ENCODE measurements around the gene LRCH3.
"Not testable (repeated sequence)": the region's sequence is repeated elsewhere in the genome, so short reads cannot be mapped to it uniquely, and the experiment has no call there.

Gene LRCH3

GRCh38 chr3:197906023-197906849, 115.2 kb downstream of the LRCH3 start:
- peak; percentile 91 to 96 for DNase-seq
- H4K8ac ChIP-seq (ENCODE audit: low read depth, low read length): no peak overlapping the region
- no CpG with 5 or more reads among the region's 17 CpGs for WGBS (ENCODE audit: extremely low coverage, insufficient coverage, insufficient read length)

DNA sequence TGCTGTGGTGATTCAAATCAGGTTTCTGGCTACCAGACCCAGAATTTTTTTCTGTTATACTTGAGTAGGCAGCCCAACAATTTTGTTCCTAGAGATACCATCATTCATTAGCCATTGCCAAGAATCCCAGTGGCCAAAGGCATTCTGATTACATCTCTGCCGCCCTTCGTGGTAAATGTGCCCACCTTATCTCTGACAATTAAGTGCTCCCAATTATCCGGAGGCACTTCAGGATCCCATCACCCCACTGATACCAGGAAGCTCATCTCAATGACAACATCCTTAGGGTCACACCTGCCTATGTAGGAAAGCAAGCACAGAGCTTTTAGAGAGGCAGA, 115.8 kb downstream of the LRCH3 start:
- no CpG with 5 or more reads among the region's 3 CpGs for WGBS (ENCODE audit: extremely low coverage, insufficient coverage, insufficient read length)

More at GRCh38 chr3:197906023-197906849, 115.2 kb downstream of the LRCH3 start:
- H3K27me3 ChIP-seq (ENCODE audit: insufficient read depth, low read length): no peaks in the 10 kb centered on the region
- no peak overlapping the region for H3K18ac ChIP-seq (ENCODE audit: low read length)
- no peak overlapping the region for H3K4me3 ChIP-seq (ENCODE audit: low read depth, low read length)
- H3K36me3 ChIP-seq (ENCODE audit: control insufficient read depth in 1 of 2, insufficient read depth in 2 of 2, low read length in 2 of 2): no peaks in the 10 kb centered on the region
- H3K9ac ChIP-seq (ENCODE audit: low read length): no peak overlapping the region
- H2AFZ ChIP-seq (ENCODE audit: insufficient read depth, low read length, poor library complexity): no peak overlapping the region
- H2BK5ac ChIP-seq (ENCODE audit: low read depth, low read length, poor library complexity): no peak overlapping the region
- no peaks in the 10 kb centered on the region for H3K79me1 ChIP-seq (ENCODE audit: low read length)
- no peak overlapping the region for H4K91ac ChIP-seq (ENCODE audit: low read depth, low read length)
- H3K79me2 ChIP-seq (ENCODE audit: control insufficient read depth, insufficient read depth, low read length, poor library complexity): no peaks in the 10 kb centered on the region
- H2BK120ac ChIP-seq (ENCODE audit: insufficient read depth, low read length, poor library complexity): no peak overlapping the region
- no peak overlapping the region for H2AK5ac ChIP-seq (ENCODE audit: low read length)
- no peaks in the 10 kb centered on the region for H3K9me3 ChIP-seq (ENCODE audit: insufficient read depth, low read depth, low read length)
- no peak overlapping the region for H3K27ac ChIP-seq (ENCODE audit: low read depth, low read length)
- no peak overlapping the region for H3K14ac ChIP-seq (ENCODE audit: low read length)
- no peak overlapping the region for H2BK12ac ChIP-seq (ENCODE audit: low read length)
- H4K12ac ChIP-seq (ENCODE audit: low read depth, low read length): no peak overlapping the region
- no peak overlapping the region for H3K23ac ChIP-seq (ENCODE audit: low read length)
- no peak overlapping the region for H3K4ac ChIP-seq (ENCODE audit: low read depth, low read length)
- H3K4me2 ChIP-seq (ENCODE audit: low read length): no peak overlapping the region
- peaks cover 0 to 3% of the 10 kb centered on the region in 2 experiments for H3K4me1 ChIP-seq (ENCODE audit: control insufficient read depth in 1 of 2, insufficient read depth in 2 of 2, low read length in 2 of 2)

DNA sequence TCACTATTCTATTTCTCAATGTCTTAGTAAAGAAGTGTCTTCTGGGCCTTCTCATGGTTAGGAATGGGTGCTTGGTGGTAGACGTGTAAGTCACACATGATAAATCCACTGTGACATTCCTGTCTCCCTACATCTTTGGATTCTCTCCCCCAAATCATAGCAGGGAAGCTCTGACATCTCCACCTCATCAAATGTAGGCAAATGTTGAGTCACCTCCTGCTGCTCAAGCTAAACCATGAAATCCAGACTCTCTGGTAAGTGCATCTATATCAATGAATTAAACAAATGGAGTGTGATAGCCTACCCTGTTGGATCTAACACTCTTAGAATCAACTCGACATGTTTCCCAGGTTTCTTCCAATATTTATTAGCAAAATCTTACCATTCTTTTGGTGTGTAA, 116.1 kb downstream of the LRCH3 start:
- no peak overlapping the region for H3K4ac ChIP-seq (ENCODE audit: low read depth, low read length)
- DNase-seq: no peak
- no peak overlapping the region for H3K27ac ChIP-seq (ENCODE audit: low read depth, low read length)
- H3K79me1 ChIP-seq (ENCODE audit: low read length): no peaks in the 10 kb centered on the region
- peaks cover 0 to 3% of the 10 kb centered on the region in 2 experiments for H3K4me1 ChIP-seq (ENCODE audit: control insufficient read depth in 1 of 2, insufficient read depth in 2 of 2, low read length in 2 of 2)
- H4K8ac ChIP-seq (ENCODE audit: low read depth, low read length): no peak overlapping the region
- no peak overlapping the region for H4K12ac ChIP-seq (ENCODE audit: low read depth, low read length)
- no peaks in the 10 kb centered on the region for H3K36me3 ChIP-seq (ENCODE audit: control insufficient read depth in 1 of 2, insufficient read depth in 2 of 2, low read length in 2 of 2)
- H2AK5ac ChIP-seq (ENCODE audit: low read length): no peak overlapping the region
- no peaks in the 10 kb centered on the region for H3K9me3 ChIP-seq (ENCODE audit: insufficient read depth, low read depth, low read length)
- H3K4me2 ChIP-seq (ENCODE audit: low read length): no peak overlapping the region
- no peak overlapping the region for H2BK120ac ChIP-seq (ENCODE audit: insufficient read depth, low read length, poor library complexity)
- H3K23ac ChIP-seq (ENCODE audit: low read length): no peak overlapping the region
- H3K27me3 ChIP-seq (ENCODE audit: insufficient read depth, low read length): no peaks in the 10 kb centered on the region
- no peak overlapping the region for H3K14ac ChIP-seq (ENCODE audit: low read length)
- no peak overlapping the region for H2AFZ ChIP-seq (ENCODE audit: insufficient read depth, low read length, poor library complexity)
- no peak overlapping the region for H3K9ac ChIP-seq (ENCODE audit: low read length)
- WGBS (ENCODE audit: extremely low coverage, insufficient coverage, insufficient read length): no CpG with 5 or more reads among the region's 2 CpGs
- no peak overlapping the region for H2BK12ac ChIP-seq (ENCODE audit: low read length)
- no peak overlapping the region for H2BK5ac ChIP-seq (ENCODE audit: low read depth, low read length, poor library complexity)
- no peak overlapping the region for H3K18ac ChIP-seq (ENCODE audit: low read length)
- no peak overlapping the region for H4K91ac ChIP-seq (ENCODE audit: low read depth, low read length)
- no peaks in the 10 kb centered on the region for H3K79me2 ChIP-seq (ENCODE audit: control insufficient read depth, insufficient read depth, low read length, poor library complexity)
- no peak overlapping the region for H3K4me3 ChIP-seq (ENCODE audit: low read depth, low read length)

More for the DNA sequence above, 115.8 kb downstream of the LRCH3 start:
- H3K18ac ChIP-seq (ENCODE audit: low read length): no peak overlapping the region
- no peaks in the 10 kb centered on the region for H3K79me1 ChIP-seq (ENCODE audit: low read length)
- no peaks in the 10 kb centered on the region for H3K36me3 ChIP-seq (ENCODE audit: control insufficient read depth in 1 of 2, insufficient read depth in 2 of 2, low read length in 2 of 2)
- H2AK5ac ChIP-seq (ENCODE audit: low read length): no peak overlapping the region
- H3K4ac ChIP-seq (ENCODE audit: low read depth, low read length): no peak overlapping the region
- DNase-seq: peak in 1 of 2 donors; percentile 7
- no peak overlapping the region for H2BK120ac ChIP-seq (ENCODE audit: insufficient read depth, low read length, poor library complexity)
- no peak overlapping the region for H2AFZ ChIP-seq (ENCODE audit: insufficient read depth, low read length, poor library complexity)
- no peak overlapping the region for H3K27ac ChIP-seq (ENCODE audit: low read depth, low read length)
- H3K9ac ChIP-seq (ENCODE audit: low read length): no peak overlapping the region
- no peak overlapping the region for H4K91ac ChIP-seq (ENCODE audit: low read depth, low read length)
- no peaks in the 10 kb centered on the region for H3K27me3 ChIP-seq (ENCODE audit: insufficient read depth, low read length)
- no peak overlapping the region for H4K12ac ChIP-seq (ENCODE audit: low read depth, low read length)
- H2BK5ac ChIP-seq (ENCODE audit: low read depth, low read length, poor library complexity): no peak overlapping the region
- no peak overlapping the region for H2BK12ac ChIP-seq (ENCODE audit: low read length)
- no peak overlapping the region for H3K4me3 ChIP-seq (ENCODE audit: low read depth, low read length)
- H3K4me1 ChIP-seq (ENCODE audit: control insufficient read depth in 1 of 2, insufficient read depth in 2 of 2, low read length in 2 of 2): peaks cover 0 to 3% of the 10 kb centered on the region in 2 experiments
- no peak overlapping the region for H3K14ac ChIP-seq (ENCODE audit: low read length)
- no peaks in the 10 kb centered on the region for H3K9me3 ChIP-seq (ENCODE audit: insufficient read depth, low read depth, low read length)
- no peak overlapping the region for H4K8ac ChIP-seq (ENCODE audit: low read depth, low read length)
- no peaks in the 10 kb centered on the region for H3K79me2 ChIP-seq (ENCODE audit: control insufficient read depth, insufficient read depth, low read length, poor library complexity)
- H3K4me2 ChIP-seq (ENCODE audit: low read length): no peak overlapping the region
- no peak overlapping the region for H3K23ac ChIP-seq (ENCODE audit: low read length)

DNA sequence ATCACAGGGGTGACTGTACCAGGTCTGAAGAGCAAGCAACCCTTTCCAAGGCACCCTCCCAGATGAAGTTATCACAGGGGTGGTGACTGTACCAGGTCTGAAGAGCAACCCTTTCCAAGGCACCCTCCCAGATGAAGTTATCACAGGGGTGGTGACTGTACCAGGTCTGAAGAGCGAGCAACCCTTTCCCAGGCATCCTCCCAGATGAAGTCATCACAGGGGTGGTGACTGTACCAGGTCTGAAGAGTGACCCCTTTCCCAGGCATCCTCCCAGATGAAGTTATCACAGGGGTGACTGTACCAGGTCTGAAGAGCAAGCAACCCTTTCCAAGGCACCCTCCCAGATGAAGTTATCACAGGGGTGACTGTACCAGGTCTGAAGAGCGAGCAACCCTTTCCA, 117.5 kb downstream of the LRCH3 start:
- not testable (repeated sequence) for H2BK5ac ChIP-seq (ENCODE audit: low read depth, low read length, poor library complexity); H3K18ac ChIP-seq (ENCODE audit: low read length); DNase-seq; H3K4ac ChIP-seq (ENCODE audit: low read depth, low read length); H3K14ac ChIP-seq (ENCODE audit: low read length); H3K27me3 ChIP-seq (ENCODE audit: insufficient read depth, low read length); H4K91ac ChIP-seq (ENCODE audit: low read depth, low read length); H3K4me1 ChIP-seq (ENCODE audit: control insufficient read depth in 1 of 2, insufficient read depth in 2 of 2, low read length in 2 of 2); H2BK12ac ChIP-seq (ENCODE audit: low read length); H3K36me3 ChIP-seq (ENCODE audit: control insufficient read depth in 1 of 2, insufficient read depth in 2 of 2, low read length in 2 of 2); H2AK5ac ChIP-seq (ENCODE audit: low read length); H3K23ac ChIP-seq (ENCODE audit: low read length); H2BK120ac ChIP-seq (ENCODE audit: insufficient read depth, low read length, poor library complexity); H3K9ac ChIP-seq (ENCODE audit: low read length); H3K4me2 ChIP-seq (ENCODE audit: low read length); H3K79me1 ChIP-seq (ENCODE audit: low read length); H4K12ac ChIP-seq (ENCODE audit: low read depth, low read length); H4K8ac ChIP-seq (ENCODE audit: low read depth, low read length); H3K27ac ChIP-seq (ENCODE audit: low read depth, low read length); H3K9me3 ChIP-seq (ENCODE audit: insufficient read depth, low read depth, low read length); H3K79me2 ChIP-seq (ENCODE audit: control insufficient read depth, insufficient read depth, low read length, poor library complexity); H2AFZ ChIP-seq (ENCODE audit: insufficient read depth, low read length, poor library complexity); H3K4me3 ChIP-seq (ENCODE audit: low read depth, low read length)
- WGBS (ENCODE audit: extremely low coverage, insufficient coverage, insufficient read length): no CpG with 5 or more reads among the region's 2 CpGs

All from trophoblast cell (in vitro differentiated cells and primary cell).